Panc1 (cell line): ENCODE results near the gene MLN. TPM values are rescaled to one million over a fixed set of nuclear protein-coding genes. Genes with fewer than 3 reads are reported as not detected.

Source experiments
- ATAC-seq: fragments of 200-7000 bp; cut with Tn5 transposase; 2 replicates; pipeline ENCODE4 v1.9.1; 2020; ENCODE audit warnings: mild to moderate bottlenecking, moderate library complexity
- BruUV-seq: library from RNA; stranded (reverse); fragments of 400-500 nt; replicated peaks from 2 replicates; lab custom pipeline; 2021; lab: Mats Ljungman, UMichigan
- CTCF ChIA-PET: fragments of 300-600 bp; sonication (Branson Sonifier 250); formaldehyde crosslinking; loops from one replicate; lab custom pipeline; 2022; ENCODE audit warnings: antibody characterized with exemption; lab: Charles Lee
- POLR2A ChIA-PET: fragments of 300-600 bp; sonication (Branson Sonifier 250); formaldehyde crosslinking; loops from one replicate; lab custom pipeline; 2022; ENCODE audit warnings: antibody characterized with exemption; lab: Charles Lee
- DNase-seq: peaks from one replicate; pipeline ENCODE4 v3.0.0-alpha.2; 2010; ENCODE audit warnings: low read depth, low spot score
- H3K27ac ChIP-seq: 2 replicates; pipeline ENCODE4 v1.5.1; 2011; ENCODE audit warnings: mild to moderate bottlenecking, low read length, inconsistent platforms
- H3K27me3 ChIP-seq: fragments of 200-500 bp; sonication (Bioruptor generic); 2 replicates; pipeline ENCODE4 v1.6.0; 2014; ENCODE audit warnings: low read length, inconsistent platforms; ENCODE audit not compliant: control insufficient read depth, insufficient read depth
- H3K36me3 ChIP-seq: fragments of 200-500 bp; sonication (Bioruptor generic); 2 replicates; pipeline ENCODE4 v1.5.1; 2014; ENCODE audit warnings: inconsistent platforms, mild to moderate bottlenecking, low read length, moderate library complexity; ENCODE audit not compliant: control insufficient read depth, insufficient read depth
- H3K4me1 ChIP-seq: 2 replicates; pipeline ENCODE4 v1.5.1; 2011; ENCODE audit warnings: inconsistent platforms, mild to moderate bottlenecking, low read length, moderate library complexity; ENCODE audit not compliant: control insufficient read depth, insufficient read depth
- H3K4me3 ChIP-seq, 2 experiments: 2 replicates each; pipeline ENCODE4 v1.5.1; 2011 to 2012; ENCODE audit warnings: low read depth in 2 of 2, low read length in 2 of 2, mild to moderate bottlenecking in 2 of 2, inconsistent platforms in 1 of 2, moderate library complexity in 1 of 2
- H3K9me3 ChIP-seq: fragments of 200-500 bp; sonication (Bioruptor generic); 2 replicates; pipeline ENCODE4 v1.5.1; 2014; ENCODE audit warnings: low read depth, mild to moderate bottlenecking, inconsistent platforms, low read length, moderate library complexity; ENCODE audit not compliant: control insufficient read depth, insufficient read depth
- POLR2AphosphoS5 ChIP-seq: IDR thresholded peaks from 2 replicates; pipeline ENCODE4 v1.6.1; 2012; ENCODE audit warnings: mild to moderate bottlenecking, low read depth, low read length, moderate library complexity
- SIN3A ChIP-seq: IDR thresholded peaks from 2 replicates; pipeline ENCODE4 v1.6.1; 2012; ENCODE audit warnings: low read depth, mild to moderate bottlenecking, low read length, moderate library complexity, borderline replicate concordance; ENCODE audit not compliant: insufficient read depth
- TCF7L2 ChIP-seq: IDR thresholded peaks from 2 replicates; pipeline ENCODE4 v1.6.1; 2011; ENCODE audit warnings: mild to moderate bottlenecking, low read depth, low read length, inconsistent platforms
- in situ Hi-C: cut with HindIII; loops from 2 replicates; pipeline ENCODE4 v1.10.0; 2016; ENCODE audit warnings: low sequenced_read_pairs, low pct_unique_long_range_greater_than_20kb
- intact Hi-C: fragments of 100-400 bp; cut with micrococcal nuclease; formaldehyde crosslinking; loops from one replicate; pipeline ENCODE4 v1.10.0; 2022; ENCODE audit not compliant: unreplicated experiment
- total RNA-seq: library from RNA; stranded (reverse); gene quantifications from one replicate; pipeline ENCODE4 v1.2.1, GENCODE V29; 2021; ENCODE audit not compliant: unreplicated experiment
- TF ChIP-seq, protein P1 (sequence below): fragments of 450-650 bp; IDR thresholded peaks from 2 replicates; pipeline ENCODE4 v1.5.1; 2017; ENCODE audit warnings: mild to moderate bottlenecking
- TF ChIP-seq, protein P2 (sequence below), 2 experiments: IDR thresholded peaks; 2 replicates each; pipeline ENCODE4 v1.6.1; 2011 to 2012; ENCODE audit warnings: low read depth in 2 of 2, control low read depth in 1 of 2, low read length in 1 of 2, mild to moderate bottlenecking in 1 of 2, moderate library complexity in 1 of 2; ENCODE audit not compliant: insufficient read depth in 1 of 2

Gene MLN
- total RNA-seq, 1 experiment from 2014 or later = not detected

DNA sequence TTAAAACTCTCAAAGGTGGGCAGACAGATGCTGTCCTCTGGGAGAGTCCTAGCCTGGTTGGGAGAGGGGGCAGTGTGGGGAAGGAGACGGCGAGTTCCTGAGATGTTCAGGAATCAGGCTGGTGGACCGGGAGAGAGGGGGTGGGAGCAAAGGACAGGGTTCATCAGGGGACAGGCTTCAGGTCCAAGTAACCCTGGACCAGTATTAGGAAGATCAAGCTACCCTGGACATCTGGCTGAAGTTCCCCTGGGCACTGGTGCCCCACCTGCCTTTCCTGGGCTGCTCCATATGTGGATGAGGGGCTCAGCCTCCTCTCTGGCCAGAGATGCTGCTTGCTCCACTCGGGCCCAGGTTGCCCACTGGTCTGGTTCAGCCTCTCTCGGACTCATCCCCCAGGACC, 56.0 kb downstream of the MLN start:
- TF ChIP-seq, protein P1, sequence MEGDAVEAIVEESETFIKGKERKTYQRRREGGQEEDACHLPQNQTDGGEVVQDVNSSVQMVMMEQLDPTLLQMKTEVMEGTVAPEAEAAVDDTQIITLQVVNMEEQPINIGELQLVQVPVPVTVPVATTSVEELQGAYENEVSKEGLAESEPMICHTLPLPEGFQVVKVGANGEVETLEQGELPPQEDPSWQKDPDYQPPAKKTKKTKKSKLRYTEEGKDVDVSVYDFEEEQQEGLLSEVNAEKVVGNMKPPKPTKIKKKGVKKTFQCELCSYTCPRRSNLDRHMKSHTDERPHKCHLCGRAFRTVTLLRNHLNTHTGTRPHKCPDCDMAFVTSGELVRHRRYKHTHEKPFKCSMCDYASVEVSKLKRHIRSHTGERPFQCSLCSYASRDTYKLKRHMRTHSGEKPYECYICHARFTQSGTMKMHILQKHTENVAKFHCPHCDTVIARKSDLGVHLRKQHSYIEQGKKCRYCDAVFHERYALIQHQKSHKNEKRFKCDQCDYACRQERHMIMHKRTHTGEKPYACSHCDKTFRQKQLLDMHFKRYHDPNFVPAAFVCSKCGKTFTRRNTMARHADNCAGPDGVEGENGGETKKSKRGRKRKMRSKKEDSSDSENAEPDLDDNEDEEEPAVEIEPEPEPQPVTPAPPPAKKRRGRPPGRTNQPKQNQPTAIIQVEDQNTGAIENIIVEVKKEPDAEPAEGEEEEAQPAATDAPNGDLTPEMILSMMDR = no peak
- no peak for TF ChIP-seq TCF7L2
- no peak for TF ChIP-seq SIN3A
- no peak for TF ChIP-seq POLR2AphosphoS5
- TF ChIP-seq, protein P2, sequence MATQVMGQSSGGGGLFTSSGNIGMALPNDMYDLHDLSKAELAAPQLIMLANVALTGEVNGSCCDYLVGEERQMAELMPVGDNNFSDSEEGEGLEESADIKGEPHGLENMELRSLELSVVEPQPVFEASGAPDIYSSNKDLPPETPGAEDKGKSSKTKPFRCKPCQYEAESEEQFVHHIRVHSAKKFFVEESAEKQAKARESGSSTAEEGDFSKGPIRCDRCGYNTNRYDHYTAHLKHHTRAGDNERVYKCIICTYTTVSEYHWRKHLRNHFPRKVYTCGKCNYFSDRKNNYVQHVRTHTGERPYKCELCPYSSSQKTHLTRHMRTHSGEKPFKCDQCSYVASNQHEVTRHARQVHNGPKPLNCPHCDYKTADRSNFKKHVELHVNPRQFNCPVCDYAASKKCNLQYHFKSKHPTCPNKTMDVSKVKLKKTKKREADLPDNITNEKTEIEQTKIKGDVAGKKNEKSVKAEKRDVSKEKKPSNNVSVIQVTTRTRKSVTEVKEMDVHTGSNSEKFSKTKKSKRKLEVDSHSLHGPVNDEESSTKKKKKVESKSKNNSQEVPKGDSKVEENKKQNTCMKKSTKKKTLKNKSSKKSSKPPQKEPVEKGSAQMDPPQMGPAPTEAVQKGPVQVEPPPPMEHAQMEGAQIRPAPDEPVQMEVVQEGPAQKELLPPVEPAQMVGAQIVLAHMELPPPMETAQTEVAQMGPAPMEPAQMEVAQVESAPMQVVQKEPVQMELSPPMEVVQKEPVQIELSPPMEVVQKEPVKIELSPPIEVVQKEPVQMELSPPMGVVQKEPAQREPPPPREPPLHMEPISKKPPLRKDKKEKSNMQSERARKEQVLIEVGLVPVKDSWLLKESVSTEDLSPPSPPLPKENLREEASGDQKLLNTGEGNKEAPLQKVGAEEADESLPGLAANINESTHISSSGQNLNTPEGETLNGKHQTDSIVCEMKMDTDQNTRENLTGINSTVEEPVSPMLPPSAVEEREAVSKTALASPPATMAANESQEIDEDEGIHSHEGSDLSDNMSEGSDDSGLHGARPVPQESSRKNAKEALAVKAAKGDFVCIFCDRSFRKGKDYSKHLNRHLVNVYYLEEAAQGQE (IDR thresholded peaks at IDR 0.05; ENCODE audit: insufficient read depth in 1 of 2, low read depth in 2 of 2, low read length in 1 of 2) = no peak
- no peak for DNase-seq
- no peak overlapping the region for H3K27ac ChIP-seq
- no peak overlapping the region for H3K4me3 ChIP-seq
- intact Hi-C loops (loop anchor here (10.0 kb wide), 1 partner anchor 407 kb away; no protein-coding TSS in a partner anchor), in situ Hi-C loops (no loop called here)
- H3K36me3 ChIP-seq = no peaks in the 10 kb centered on the region
- peaks cover 14% of the 10 kb centered on the region for H3K4me1 ChIP-seq
- POLR2A ChIA-PET = no interaction called here
- no peaks in the 10 kb centered on the region for H3K9me3 ChIP-seq
- H3K27me3 ChIP-seq = no peaks in the 10 kb centered on the region
- BruUV-seq = no TSS peak
- no peak for ATAC-seq
- CTCF ChIA-PET = interaction anchor here (1.2 kb wide), 1 partner anchor 37 kb away, joined by 5 read pairs; the partner anchor contains the start of gene UQCC2

DNA sequence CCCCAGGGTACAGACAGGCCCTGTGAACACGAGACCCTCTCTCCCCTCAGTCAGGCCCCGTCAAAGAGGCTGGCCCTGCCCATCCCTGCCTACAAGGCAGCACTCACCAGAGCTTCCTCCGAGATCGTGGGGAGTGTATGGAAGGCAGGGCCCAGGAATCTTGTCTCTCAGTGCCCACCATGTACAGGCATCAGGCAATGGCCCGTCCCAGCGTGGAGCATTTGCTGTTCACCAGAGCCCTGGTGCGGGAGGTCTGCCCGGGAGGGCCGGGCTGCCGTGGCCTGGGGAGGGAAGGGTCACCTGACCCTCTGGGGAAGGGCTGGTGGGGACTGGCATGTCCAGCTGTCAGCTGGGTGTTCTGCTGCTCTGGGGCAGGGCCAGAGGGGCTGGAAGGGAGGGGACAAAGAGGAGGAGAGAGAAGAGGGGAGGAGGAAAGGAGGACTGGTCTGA, 57.1 kb downstream of the MLN start, which contains the start of gene IP6K3:
Gene IP6K3, minus strand, starts transcription at position 255 of the 450 bp plus-strand sequence. CDS start 11,429 bp downstream, outside the sequence.
- Histone ChIP-seq H3K27ac (no peak within 1 kb of the TSS), H3K36me3 (no peaks in the 10 kb centered on the region), H3K9me3 (no peaks in the 10 kb centered on the region), H3K27me3 (no peaks in the 10 kb centered on the region), H3K4me3 (no peak within 1 kb of the TSS), H3K4me1 (peaks cover 9% of the 10 kb centered on the region)
- in situ Hi-C loops (no loop called here), intact Hi-C loops (loop anchor here (10.0 kb wide), 1 partner anchor 408 kb away; no protein-coding TSS in a partner anchor)
- TF ChIP-seq, protein P2 (IDR thresholded peaks at IDR 0.05; ENCODE audit: insufficient read depth in 1 of 2, low read depth in 2 of 2, low read length in 1 of 2) = no peak
- CTCF ChIA-PET = interaction anchor here (0.6 to 3.9 kb wide), 3 partner anchors 15 to 323 kb away, joined by 4 to 24 read pairs (median 5); partner anchors contain the start of gene UQCC2
- no TSS peak for BruUV-seq
- POLR2A ChIA-PET = interaction anchor here (0.6 kb wide), 1 partner anchor 17 kb away, joined by 7 read pairs; no protein-coding TSS in a partner anchor
- ATAC-seq = no peak
- no peak for DNase-seq
